ENCODE measurements around the gene FAM89A.

DNA sequence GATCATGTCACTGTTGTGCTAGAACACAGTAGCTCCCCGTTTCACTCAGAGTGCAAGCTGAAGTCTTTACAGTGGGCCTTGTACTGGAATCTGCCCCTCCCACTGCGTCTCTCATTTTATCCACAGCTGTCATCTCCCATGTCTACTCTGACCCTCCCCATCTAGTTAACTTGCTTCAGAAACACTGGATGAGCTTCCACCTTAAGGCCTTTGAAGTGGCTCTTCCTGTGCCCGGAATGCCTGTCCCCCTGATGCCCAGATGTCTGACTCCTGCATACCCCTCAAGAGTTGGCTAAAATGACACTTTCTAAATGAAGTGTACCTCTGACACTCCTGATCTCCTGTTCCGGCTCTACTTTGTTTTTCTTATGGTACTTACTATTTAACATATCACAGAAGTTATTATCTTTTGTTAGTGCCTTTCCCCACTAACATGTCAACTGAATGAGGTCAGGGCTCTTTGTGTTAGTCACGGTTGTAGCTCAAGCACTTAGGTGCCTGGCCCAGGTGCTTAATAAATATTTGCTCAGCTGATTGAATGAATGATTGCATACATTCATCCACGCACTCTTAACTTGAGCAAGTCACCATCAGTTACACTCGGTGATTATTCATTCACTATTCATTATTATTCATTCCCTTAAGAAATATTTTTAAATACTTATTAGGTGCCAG is 47.8 kb downstream of the FAM89A start:
- TF ChIP-seq EZH2 (IDR thresholded peaks at IDR 0.05) = no peak
- TF ChIP-seq POLR2AphosphoS5 (IDR thresholded peaks at IDR 0.05; ENCODE audit: borderline replicate concordance, low read depth, low read length) = no peak
- TF ChIP-seq FOXP2 (optimal IDR thresholded peaks at IDR 0.05; ENCODE audit: control extremely low read depth, extremely low read length, insufficient read depth) = no peak

Measured in SK-N-MC (cell line).